ENCODE measurements around the gene PITHD1.
"Not testable (repeated sequence)": the region's sequence is repeated elsewhere in the genome, so short reads cannot be mapped to it uniquely, and the experiment has no call there.

Gene PITHD1

DNA sequence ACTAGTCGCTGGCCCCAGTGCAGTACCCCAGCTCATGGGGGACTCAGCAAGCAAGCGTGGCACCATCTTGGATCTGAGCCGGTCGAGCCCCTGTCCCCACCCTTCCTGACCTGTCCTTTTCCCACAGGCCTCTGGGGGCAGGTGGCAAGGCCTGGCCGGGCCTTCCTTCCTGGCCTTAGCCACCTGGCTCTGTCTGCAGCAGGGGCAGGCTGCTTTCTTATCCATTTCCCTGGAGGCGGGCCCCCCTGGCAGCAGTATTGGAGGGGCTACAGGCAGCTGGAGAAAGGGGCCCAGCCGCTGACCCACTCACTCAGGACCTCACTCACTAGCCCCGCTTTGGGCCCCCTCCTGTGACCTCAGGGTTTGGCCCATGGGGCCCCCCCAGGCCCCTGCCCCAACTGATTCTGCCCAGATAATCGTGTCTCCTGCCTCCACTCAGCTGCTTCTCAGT is 16.5 kb downstream of the PITHD1 start:
- not testable (repeated sequence) for H3K27me3 ChIP-seq (ENCODE audit: control insufficient read depth, insufficient read depth, low read length)
- H3K4me1 ChIP-seq (ENCODE audit: control insufficient read depth, insufficient read depth, low read length) = peaks cover 11% of the 10 kb centered on the region
- H3K36me3 ChIP-seq (ENCODE audit: control insufficient read depth, insufficient read depth, low read length) = peaks cover 42% of the 10 kb centered on the region

GRCh38 chr1:23795676-23796465 is 17.7 kb downstream of the PITHD1 start:
- H3K4me3 ChIP-seq (ENCODE audit: low read depth, low read length) = no peak overlapping the region
- H3K9ac ChIP-seq (ENCODE audit: low read depth, low read length) = no peak overlapping the region
- H3K27me3 ChIP-seq (ENCODE audit: control insufficient read depth, insufficient read depth, low read length) = no peaks in the 10 kb centered on the region
- no peaks in the 10 kb centered on the region for H3K9me3 ChIP-seq (ENCODE audit: control insufficient read depth, insufficient read depth, low read length)
- peaks cover 5% of the 10 kb centered on the region for H3K4me1 ChIP-seq (ENCODE audit: control insufficient read depth, insufficient read depth, low read length)
- peaks cover 42% of the 10 kb centered on the region for H3K36me3 ChIP-seq (ENCODE audit: control insufficient read depth, insufficient read depth, low read length)

More for the DNA sequence above, 16.5 kb downstream of the PITHD1 start:
- not testable (repeated sequence) for H3K9ac ChIP-seq (ENCODE audit: low read depth, low read length); H3K9me3 ChIP-seq (ENCODE audit: control insufficient read depth, insufficient read depth, low read length); H3K4me3 ChIP-seq (ENCODE audit: low read depth, low read length)

GRCh38 chr1:23796466-23797271 is 18.5 kb downstream of the PITHD1 start:
- Histone ChIP-seq H3K36me3 (ENCODE audit: control insufficient read depth, insufficient read depth, low read length) (peaks cover 42% of the 10 kb centered on the region), H3K9me3 (ENCODE audit: control insufficient read depth, insufficient read depth, low read length) (no peaks in the 10 kb centered on the region), H3K9ac (ENCODE audit: low read depth, low read length) (no peak overlapping the region), H3K4me3 (ENCODE audit: low read depth, low read length) (no peak overlapping the region), H3K4me1 (ENCODE audit: control insufficient read depth, insufficient read depth, low read length) (peaks cover 5% of the 10 kb centered on the region), H3K27me3 (ENCODE audit: control insufficient read depth, insufficient read depth, low read length) (peaks cover 3% of the 10 kb centered on the region)

- Histone ChIP-seq H3K36me3 (ENCODE audit: control insufficient read depth, insufficient read depth, low read length) (peaks cover 40% of the 10 kb centered on the region), H3K27me3 (ENCODE audit: control insufficient read depth, insufficient read depth, low read length) (peaks cover 10% of the 10 kb centered on the region), H3K4me1 (ENCODE audit: control insufficient read depth, insufficient read depth, low read length) (peaks cover 5% of the 10 kb centered on the region)
These were observed 19.5 kb downstream of the PITHD1 start for GRCh38 chr1:23797478-23798448.

DNA sequence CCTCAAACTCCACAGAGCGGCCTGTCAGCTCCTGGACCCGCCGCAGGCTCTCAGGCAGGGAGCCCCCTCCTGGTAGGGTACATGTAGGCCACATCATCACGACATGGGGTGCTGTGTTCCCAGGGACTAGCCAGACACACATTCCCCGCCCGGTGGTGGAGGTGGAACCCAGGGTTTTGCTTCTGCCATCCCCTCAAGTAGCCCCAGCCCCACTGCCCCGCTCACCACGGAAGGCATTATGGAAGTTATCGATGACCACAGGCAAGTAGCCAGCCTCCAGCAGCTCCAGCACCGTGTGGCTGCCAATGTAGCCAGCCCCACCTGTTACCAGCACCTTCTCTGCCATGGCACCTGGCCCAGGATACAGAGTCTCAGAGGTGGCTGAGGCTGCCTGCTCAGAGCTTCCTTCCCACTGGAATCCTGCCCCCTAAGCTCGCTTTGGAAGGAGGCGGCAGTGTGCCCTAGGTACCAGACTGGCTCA is 20.5 kb downstream of the PITHD1 start:
- Histone ChIP-seq H3K9ac (ENCODE audit: low read depth, low read length) (no peak overlapping the region), H3K4me1 (ENCODE audit: control insufficient read depth, insufficient read depth, low read length) (peaks cover 5% of the 10 kb centered on the region), H3K4me3 (ENCODE audit: low read depth, low read length) (peak overlapping the region; percentile 87), H3K27me3 (ENCODE audit: control insufficient read depth, insufficient read depth, low read length) (peaks cover 10% of the 10 kb centered on the region), H3K36me3 (ENCODE audit: control insufficient read depth, insufficient read depth, low read length) (peaks cover 31% of the 10 kb centered on the region), H3K9me3 (ENCODE audit: control insufficient read depth, insufficient read depth, low read length) (no peaks in the 10 kb centered on the region)

More at GRCh38 chr1:23797478-23798448, 19.5 kb downstream of the PITHD1 start:
- no peak overlapping the region for H3K9ac ChIP-seq (ENCODE audit: low read depth, low read length)
- no peak overlapping the region for H3K4me3 ChIP-seq (ENCODE audit: low read depth, low read length)
- no peaks in the 10 kb centered on the region for H3K9me3 ChIP-seq (ENCODE audit: control insufficient read depth, insufficient read depth, low read length)

GRCh38 chr1:23799255-23799569 is 21.0 kb downstream of the PITHD1 start:
- H3K9ac ChIP-seq (ENCODE audit: low read depth, low read length) = no peak overlapping the region
- peaks cover 5% of the 10 kb centered on the region for H3K4me1 ChIP-seq (ENCODE audit: control insufficient read depth, insufficient read depth, low read length)

GRCh38 chr1:23799570-23800399 is 21.6 kb downstream of the PITHD1 start:
- peak overlapping the region; percentile 87 for H3K4me3 ChIP-seq (ENCODE audit: low read depth, low read length)
- H3K9me3 ChIP-seq (ENCODE audit: control insufficient read depth, insufficient read depth, low read length) = no peaks in the 10 kb centered on the region
- H3K9ac ChIP-seq (ENCODE audit: low read depth, low read length) = peak overlapping the region; percentile 81
- H3K36me3 ChIP-seq (ENCODE audit: control insufficient read depth, insufficient read depth, low read length) = peaks cover 24% of the 10 kb centered on the region
- H3K27me3 ChIP-seq (ENCODE audit: control insufficient read depth, insufficient read depth, low read length) = peaks cover 10% of the 10 kb centered on the region
- H3K4me1 ChIP-seq (ENCODE audit: control insufficient read depth, insufficient read depth, low read length) = peaks cover 5% of the 10 kb centered on the region

More at GRCh38 chr1:23799255-23799569, 21.0 kb downstream of the PITHD1 start:
- peak overlapping the region; percentile 87 for H3K4me3 ChIP-seq (ENCODE audit: low read depth, low read length)
- H3K9me3 ChIP-seq (ENCODE audit: control insufficient read depth, insufficient read depth, low read length) = no peaks in the 10 kb centered on the region
- H3K36me3 ChIP-seq (ENCODE audit: control insufficient read depth, insufficient read depth, low read length) = peaks cover 30% of the 10 kb centered on the region
- H3K27me3 ChIP-seq (ENCODE audit: control insufficient read depth, insufficient read depth, low read length) = peaks cover 10% of the 10 kb centered on the region

DNA sequence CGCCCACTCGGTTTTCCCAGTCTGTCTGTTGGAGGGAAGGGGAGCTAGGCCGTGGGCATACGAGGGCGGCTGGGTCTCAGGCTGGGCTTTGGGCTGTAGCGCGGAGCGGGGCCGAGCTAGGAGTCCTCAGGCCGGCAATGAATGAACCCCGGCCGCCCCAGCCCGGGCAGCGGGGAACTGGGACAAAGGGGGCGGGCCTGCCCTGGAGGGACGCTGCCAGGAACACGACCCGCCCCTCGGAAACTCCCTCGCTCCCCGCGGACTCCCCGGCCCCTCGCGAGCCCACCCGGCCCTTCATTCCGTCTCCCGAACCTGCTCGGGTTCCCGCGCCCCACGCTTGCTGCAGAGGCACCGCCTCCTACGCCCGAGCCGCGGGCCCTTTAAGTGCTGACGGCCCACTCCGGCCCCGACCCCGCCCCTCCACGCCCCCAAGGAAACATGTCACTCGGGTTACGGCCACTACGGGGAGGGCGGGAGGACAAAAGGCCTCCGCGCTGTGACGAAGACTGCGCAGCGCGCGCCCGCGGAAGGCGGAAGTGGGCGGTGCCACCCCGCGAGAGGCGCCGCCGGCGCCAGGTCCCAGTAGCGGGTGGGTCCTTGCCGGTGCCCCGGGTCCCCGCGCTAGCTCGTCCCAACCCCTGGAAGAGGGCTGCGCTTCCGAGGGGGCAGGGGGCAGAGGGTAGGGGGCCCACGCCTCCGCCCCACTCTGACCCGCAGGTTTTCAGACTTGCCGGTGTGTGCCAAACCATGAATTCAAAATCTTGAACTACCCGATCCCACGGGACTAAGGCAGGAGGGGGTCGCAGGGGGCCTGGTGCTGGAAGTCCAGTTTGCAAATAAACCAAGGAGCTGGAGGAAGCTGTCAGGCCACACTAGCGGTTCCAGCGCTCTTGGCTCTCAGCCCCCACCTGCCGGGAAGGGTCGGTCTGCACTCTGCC is 22.5 kb downstream of the PITHD1 start, which contains the start of gene GALE:
Gene GALE, minus strand, starts transcription at position 355 of the 938 bp plus-strand sequence. CDS start 1,747 bp downstream, outside the sequence.
- peaks cover 10% of the 10 kb centered on the region for H3K27me3 ChIP-seq (ENCODE audit: control insufficient read depth, insufficient read depth, low read length)
- H3K36me3 ChIP-seq (ENCODE audit: control insufficient read depth, insufficient read depth, low read length) = peaks cover 24% of the 10 kb centered on the region
- H3K4me1 ChIP-seq (ENCODE audit: control insufficient read depth, insufficient read depth, low read length) = peaks cover 5% of the 10 kb centered on the region
- H3K9ac ChIP-seq (ENCODE audit: low read depth, low read length) = peak within 1 kb of the TSS; percentile 81
- H3K4me3 ChIP-seq (ENCODE audit: low read depth, low read length) = peak within 1 kb of the TSS; percentile 87
- no peaks in the 10 kb centered on the region for H3K9me3 ChIP-seq (ENCODE audit: control insufficient read depth, insufficient read depth, low read length)

- peak overlapping the region; percentile 87 for H3K4me3 ChIP-seq (ENCODE audit: low read depth, low read length)
- no peak overlapping the region for H3K9ac ChIP-seq (ENCODE audit: low read depth, low read length)
These were observed 23.1 kb downstream of the PITHD1 start for GRCh38 chr1:23801338-23801748.

GRCh38 chr1:23801876-23802275 is 23.7 kb downstream of the PITHD1 start:
- Histone ChIP-seq H3K9me3 (ENCODE audit: control insufficient read depth, insufficient read depth, low read length) (no peaks in the 10 kb centered on the region), H3K36me3 (ENCODE audit: control insufficient read depth, insufficient read depth, low read length) (peaks cover 18% of the 10 kb centered on the region), H3K4me1 (ENCODE audit: control insufficient read depth, insufficient read depth, low read length) (peaks cover 5% of the 10 kb centered on the region), H3K27me3 (ENCODE audit: control insufficient read depth, insufficient read depth, low read length) (peaks cover 10% of the 10 kb centered on the region), H3K4me3 (ENCODE audit: low read depth, low read length) (no peak overlapping the region), H3K9ac (ENCODE audit: low read depth, low read length) (no peak overlapping the region)

More at GRCh38 chr1:23801338-23801748, 23.1 kb downstream of the PITHD1 start:
- Histone ChIP-seq H3K9me3 (ENCODE audit: control insufficient read depth, insufficient read depth, low read length) (no peaks in the 10 kb centered on the region), H3K36me3 (ENCODE audit: control insufficient read depth, insufficient read depth, low read length) (peaks cover 24% of the 10 kb centered on the region), H3K27me3 (ENCODE audit: control insufficient read depth, insufficient read depth, low read length) (peaks cover 10% of the 10 kb centered on the region), H3K4me1 (ENCODE audit: control insufficient read depth, insufficient read depth, low read length) (peaks cover 5% of the 10 kb centered on the region)

Data from iPS-15b (cell line).